Measurements from ENCODE around the gene TINCR.
"Not testable (repeated sequence)": the region's sequence is repeated elsewhere in the genome, so short reads cannot be mapped to it uniquely, and the experiment has no call there.

Gene TINCR

GRCh38 chr19:5558101-5558621 is 9.6 kb downstream of the TINCR start:
- no peak for DNase-seq

- no peak for DNase-seq
Observed at GRCh38 chr19:5557691-5558090, 10.1 kb downstream of the TINCR start.

GRCh38 chr19:5554828-5555227 is 12.9 kb downstream of the TINCR start:
- DNase-seq: no peak

GRCh38 chr19:5553892-5554291 is 13.9 kb downstream of the TINCR start:
- no peak for DNase-seq

DNA sequence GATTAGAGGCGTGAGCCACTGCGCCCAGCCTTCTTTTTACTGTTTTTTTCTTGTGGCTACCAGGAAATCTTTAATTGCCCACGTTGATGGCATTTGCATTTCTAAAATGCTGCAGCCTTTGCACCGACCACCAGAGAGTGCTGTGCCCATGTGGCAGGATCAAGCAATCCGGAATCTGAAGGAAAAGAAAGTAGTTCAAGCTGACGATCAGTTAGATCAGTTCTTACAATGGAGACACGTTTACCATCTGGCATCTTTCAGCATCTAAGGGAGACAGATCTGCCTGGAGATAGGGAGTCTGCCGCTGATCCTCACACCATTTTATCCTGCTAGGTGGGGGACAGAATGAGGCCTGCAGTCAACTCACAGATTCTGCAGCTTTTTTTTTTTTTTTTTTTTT is 19.9 kb downstream of the TINCR start:
- peak; percentile 30 for DNase-seq

DNA sequence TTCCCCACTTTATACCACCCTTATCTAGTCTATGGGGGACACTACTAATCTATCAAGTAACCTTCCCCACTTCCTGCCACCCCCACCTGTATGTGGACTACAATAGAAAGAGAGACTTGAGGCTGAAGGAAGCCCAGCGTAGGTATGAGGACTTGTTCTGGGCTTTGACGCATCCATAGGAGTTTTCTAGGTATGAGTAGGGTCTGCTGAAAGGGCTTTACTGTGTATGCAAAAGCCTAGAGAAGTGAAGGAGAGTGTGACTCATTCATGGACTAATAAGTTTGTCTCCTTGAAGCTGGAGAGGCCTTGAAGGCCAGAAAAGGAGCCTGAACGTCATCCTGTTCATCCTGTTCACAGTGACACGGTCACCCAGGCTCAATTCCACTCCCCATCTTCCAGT is 21.8 kb downstream of the TINCR start:
- DNase-seq: no peak

- DNase-seq: no peak
Observed at GRCh38 chr19:5545051-5545450, 22.7 kb downstream of the TINCR start.

DNA sequence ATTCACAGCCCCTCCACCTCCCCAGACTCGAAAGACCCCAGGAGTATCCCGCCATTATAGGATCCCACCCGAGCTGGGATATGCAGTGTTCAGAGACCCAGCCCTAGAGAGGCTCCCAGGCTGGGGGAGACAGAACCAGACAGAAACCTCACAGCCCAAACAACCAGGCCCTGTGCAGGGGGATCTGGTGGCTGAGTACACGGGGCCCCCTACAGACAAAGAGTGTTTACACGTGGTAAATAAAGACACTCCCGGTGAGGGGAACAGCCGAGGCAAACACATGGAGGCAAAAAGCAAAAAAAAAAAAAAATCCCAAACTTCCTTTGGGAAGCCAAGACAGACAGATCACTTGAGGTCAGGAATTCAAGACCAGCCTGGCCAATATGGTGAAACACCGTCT is 25.1 kb downstream of the TINCR start:
- no peak for DNase-seq

DNA sequence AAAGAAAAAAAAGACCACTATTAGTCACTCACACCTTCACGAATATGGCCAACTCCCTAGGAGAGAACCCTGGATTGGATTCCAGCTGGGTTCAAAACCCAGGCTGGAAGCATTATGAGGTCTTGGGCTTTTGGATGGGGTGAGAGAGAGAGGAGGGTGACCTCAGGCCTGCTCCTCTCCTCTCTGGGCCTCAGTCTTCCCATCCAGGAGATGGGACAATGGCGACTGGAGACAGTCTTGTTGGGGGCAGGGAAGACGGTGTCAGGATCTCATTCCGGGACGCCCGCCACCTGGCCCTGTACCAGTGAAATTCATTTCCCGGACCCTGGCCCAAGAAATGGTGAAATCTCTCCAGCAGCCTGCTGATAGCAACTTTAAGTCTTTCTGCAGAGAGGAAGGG is 26.3 kb downstream of the TINCR start:
- DNase-seq: no peak

- DNase-seq: no peak
Observed at GRCh38 chr19:5540208-5540607, 27.5 kb downstream of the TINCR start.

DNA sequence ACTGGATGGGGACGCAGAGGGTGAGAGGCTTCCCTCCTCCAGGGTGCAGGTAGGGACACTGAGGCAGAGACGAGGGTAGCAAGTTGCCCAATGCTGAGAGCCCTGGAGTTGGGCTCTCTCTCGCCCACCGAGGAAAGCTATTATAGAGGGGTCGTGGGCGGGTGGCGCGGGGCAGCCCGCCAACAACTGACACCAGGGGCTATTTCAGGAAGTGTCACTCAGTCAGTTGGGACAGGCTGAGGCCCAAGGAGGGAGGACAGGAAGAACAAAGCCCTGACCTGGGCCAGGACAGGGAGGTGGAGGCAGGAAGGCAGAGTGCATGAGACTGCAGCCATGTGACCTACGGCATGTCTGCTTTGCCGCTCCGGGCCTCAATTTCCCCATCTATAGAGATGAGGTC is 29.9 kb downstream of the TINCR start:
- DNase-seq: no peak

DNA sequence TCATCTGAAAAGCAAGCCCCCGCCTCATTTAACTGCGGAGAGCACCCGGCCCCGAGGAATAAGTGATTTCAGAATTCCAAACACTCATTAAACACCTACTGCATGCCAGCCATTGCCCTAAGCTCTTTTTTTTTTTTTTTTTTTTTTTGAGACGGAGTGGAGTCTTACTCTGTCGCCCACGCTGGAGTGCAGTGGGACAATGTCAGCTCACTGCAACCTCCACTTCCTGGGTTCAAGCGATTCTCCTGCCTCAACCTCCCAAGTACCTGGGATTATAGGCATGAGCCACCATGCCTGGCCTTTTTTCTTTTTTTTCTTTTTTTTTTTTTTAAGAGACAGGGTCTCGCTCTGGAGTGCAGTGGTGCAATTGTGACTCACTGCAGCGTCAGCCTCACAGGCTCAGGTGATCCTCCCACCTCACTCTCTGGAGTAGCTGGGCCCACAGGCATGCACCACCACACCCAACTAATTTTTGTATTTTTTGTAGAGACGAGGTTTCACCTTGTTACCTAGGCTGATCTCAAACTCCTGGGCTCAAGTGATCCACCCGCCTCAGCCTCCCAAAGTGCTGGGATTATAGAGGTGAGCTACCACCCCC is 30.7 kb downstream of the TINCR start:
- not testable (repeated sequence) for DNase-seq

DNA sequence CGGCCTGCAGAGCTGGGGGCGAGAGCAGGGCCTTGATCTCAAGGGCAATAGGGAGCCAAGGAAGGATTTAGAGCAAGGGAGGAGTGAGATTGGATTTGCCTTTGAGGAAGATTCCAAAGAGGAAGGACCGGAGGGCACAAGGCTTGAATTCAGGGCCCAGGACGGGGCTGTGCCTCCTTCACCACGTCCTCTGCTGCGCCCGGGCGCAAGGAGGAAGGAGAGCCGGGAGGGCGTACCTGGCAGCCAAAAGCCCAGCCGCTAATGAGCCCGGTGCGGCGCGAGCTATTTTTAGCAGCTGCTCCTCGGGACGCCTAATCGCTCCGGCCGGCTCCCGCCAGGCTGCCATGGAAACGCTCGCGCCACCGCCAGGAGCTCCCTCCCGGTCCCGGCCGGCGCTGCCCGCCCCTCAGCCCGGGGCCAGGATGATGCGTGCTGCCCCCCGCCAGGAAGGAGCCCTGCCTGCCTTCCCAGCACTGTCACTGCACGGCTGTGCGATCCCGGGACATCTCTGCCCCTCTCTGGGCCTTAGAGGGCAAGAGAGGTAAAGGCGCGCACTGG is 31.3 kb downstream of the TINCR start:
- peak; percentile 58 for DNase-seq

DNA sequence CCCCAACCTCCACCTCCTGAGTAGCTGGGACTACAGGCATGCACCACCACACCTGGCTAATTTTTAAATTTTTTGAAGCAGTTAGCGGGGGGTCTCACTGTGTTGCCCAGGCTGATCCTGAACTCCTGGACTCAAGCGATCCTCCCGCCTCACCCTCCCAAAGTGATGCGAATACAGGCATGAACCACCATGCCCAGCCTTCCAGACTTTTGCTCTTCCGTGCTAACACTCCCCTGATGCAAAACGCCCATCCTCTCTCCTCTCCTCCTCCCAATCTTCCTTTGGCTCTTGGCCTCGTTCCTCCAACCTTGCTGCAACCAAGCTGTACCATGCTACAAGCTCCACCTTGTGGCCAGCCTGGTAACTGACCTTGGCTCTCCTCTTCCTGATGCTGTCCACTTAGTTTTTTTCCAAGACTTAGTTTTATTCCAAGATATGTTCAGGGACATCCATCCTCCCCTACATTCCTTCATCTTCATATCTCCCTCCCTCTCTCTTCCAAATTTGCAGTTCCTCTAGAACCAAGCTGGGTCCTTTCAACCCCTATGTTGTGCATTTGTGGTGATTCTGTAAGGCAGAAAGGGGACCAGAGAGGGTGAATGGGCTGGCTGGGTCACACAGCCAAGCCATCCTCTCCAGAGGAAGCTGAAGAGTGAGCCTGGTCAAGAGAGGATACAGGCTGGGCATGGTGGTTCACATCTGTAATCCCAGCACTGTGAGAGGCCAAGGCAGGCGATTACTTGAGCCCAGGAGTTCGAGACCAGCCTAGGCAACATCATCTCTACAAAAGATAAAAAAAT is 32.8 kb downstream of the TINCR start:
- no peak for DNase-seq

DNA sequence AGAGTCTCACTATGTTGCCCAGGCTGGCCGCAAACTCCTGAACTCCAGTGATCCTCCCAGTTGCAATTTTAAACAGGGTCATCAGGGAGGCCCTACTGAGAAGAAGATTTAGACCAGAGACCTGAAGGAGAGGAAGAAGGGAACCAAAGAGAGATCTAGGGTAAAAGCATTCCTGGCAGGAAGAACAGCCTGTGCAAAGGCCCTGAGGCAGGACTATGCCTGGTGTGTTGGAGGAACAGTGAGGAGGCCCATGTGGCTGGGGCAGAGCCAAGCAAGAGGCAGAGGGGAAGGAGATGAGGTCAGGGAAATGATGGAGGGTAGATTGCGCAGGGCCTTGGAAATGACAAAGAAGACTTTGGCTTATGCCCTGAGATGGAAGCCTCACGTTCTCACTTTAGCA is 34.5 kb downstream of the TINCR start:
- no peak for DNase-seq

DNA sequence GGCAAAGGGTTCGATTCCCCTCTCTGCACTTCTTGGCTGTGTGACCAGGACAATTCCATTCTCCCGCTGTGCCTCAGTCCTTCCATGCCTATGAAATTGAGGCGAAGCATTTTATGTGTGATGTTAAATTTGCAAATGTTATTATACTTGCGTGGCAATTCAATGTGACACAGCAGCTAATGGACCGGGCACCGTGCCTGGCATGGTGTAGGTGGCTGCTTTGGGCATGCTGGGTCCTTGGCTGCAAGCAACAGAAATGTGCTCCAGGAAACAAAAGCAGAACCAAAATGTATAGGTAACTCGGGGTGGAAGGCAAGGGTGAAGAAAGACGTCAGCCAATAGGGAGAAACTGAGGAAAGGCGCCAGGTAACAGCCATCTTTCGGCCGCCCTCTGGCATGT is 37.1 kb downstream of the TINCR start:
- DNase-seq: no peak

GRCh38 chr19:5526691-5527090 is 41.1 kb downstream of the TINCR start:
- DNase-seq: no peak

DNA sequence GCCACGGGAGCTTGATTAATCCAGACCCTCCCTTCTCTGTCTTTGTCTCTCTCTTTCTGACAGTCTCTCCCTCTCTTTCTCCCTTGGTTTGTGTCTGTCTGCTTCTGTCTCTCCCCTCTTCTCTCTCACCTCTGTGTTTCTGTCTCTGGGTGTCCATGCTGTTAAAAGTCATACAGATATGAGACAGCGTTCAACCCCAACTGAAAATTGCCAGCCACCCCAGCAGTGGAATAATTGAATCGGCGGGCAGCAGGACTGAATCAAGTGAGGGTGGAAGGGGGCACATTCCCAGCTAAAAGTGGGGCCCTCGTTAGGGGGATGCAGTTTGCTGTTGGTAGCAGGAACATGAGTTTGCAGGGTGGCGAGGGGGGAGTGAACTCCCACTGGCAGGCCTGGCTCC is 43.7 kb downstream of the TINCR start:
- no peak for DNase-seq

GRCh38 chr19:5522106-5522505 is 45.6 kb downstream of the TINCR start:
- no peak for DNase-seq

DNA sequence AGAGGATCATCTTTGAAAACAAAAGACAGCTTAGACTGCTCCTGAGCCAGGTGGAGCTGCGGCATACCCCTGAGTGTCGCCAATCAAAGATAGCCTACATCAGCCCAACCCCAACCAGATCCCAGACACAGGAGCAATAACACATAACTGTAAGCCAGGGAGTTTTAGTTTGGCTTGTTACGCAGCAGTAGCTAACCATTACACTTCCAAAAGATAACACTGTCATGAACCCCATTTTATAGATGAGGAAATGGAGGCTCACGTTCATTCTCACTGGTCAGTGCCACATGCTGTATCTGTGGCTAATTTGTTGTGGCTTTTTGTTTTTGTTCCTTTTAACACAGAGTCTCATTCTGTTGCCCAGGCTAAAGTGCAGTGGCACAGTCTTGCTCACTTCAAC is 47.3 kb downstream of the TINCR start:
- no peak for DNase-seq

- no peak for DNase-seq
Observed at GRCh38 chr19:5519076-5519475, 48.7 kb downstream of the TINCR start.

DNA sequence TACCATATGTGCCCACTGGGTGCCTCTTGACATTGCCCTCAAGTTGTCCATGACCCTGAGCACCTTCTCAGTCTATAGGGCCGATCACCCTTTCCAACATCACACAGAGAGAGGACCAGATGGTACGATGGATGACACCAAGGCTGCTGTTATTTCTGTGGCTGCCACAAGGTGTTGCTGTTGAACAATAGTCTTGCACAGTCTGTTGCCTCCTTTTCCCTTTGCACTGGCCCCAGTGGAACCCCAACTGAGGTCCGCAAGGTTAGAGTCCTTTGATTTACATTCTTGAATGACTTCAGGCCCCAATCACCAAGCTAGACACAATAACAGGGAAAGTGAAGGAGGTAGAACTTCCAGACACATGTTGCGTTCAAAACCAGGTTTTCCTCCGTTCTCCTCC is 52.0 kb downstream of the TINCR start:
- no peak for DNase-seq

DNA sequence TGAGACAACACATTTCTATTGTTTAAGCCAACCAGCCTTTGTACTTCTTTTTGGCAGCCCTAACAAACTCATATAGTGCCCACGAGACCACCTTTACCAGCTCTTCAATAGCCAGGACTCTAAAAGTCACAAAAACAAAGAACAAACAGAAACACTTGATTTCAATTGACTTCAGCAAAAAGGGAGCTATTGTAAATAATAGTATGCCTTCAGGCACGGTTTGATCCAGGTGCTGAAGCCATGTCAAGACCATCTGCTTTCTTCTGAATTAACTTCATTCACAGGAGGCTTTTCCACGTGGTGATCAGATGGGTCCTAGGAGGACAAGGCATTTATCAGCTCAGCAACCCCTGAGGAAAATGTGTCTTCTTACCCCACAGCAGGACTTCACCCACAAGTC is 53.8 kb downstream of the TINCR start:
- DNase-seq: no peak

GRCh38 chr19:5512715-5513114 is 55.0 kb downstream of the TINCR start:
- DNase-seq: no peak

Measured in fibroblast of skin of back (primary cell).